ENCODE results near the gene GBF1.
A peak's percentile ranks its signal among the peaks of the same experiment; 100 is the strongest.
"Not testable (repeated sequence)": the region's sequence is repeated elsewhere in the genome, so short reads cannot be mapped to it uniquely, and the experiment has no call there.

The GBF1 gene

GRCh38 chr10:102245932-102246251 is 560 bp downstream of the GBF1 start:
- peaks cover 16% of the 10 kb centered on the region for H3K27me3 Mint-ChIP-seq
- peaks cover 42% of the 10 kb centered on the region for H3K4me1 Mint-ChIP-seq
- H3K4me3 Mint-ChIP-seq = peak overlapping the region; percentile 98
- ATAC-seq = no peak
- peak overlapping the region; percentile 88 for H3K27ac Mint-ChIP-seq
- no peaks in the 10 kb centered on the region for H3K9me3 Mint-ChIP-seq
- H3K36me3 Mint-ChIP-seq = peaks cover 7% of the 10 kb centered on the region

GRCh38 chr10:102246261-102246660 is 929 bp downstream of the GBF1 start:
- Mint-ChIP-seq H3K27me3 (peaks cover 12% of the 10 kb centered on the region), H3K9me3 (no peaks in the 10 kb centered on the region), H3K4me1 (peaks cover 38% of the 10 kb centered on the region), H3K36me3 (peaks cover 7% of the 10 kb centered on the region), H3K27ac (peak overlapping the region; percentile 88), H3K4me3 (peak overlapping the region; percentile 98)
- no peak for ATAC-seq

DNA sequence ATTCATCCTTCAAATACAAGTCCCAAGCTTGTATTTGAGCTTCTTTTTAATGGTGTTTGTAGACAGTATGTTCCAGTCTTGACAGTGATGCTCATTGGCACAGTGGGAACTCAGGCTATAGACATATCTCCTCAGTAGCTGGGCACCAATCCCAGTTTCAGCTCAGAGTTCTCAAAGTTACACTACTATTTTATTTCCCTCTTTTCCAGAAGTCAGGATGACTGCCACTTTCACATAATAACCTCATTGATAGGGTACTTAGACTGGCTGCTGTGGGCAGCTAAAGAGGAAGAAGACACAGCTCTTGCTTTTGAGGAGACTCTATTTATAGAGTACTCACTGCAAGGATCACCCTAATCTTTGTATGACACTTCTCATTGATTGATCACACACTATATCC is 2.4 kb downstream of the GBF1 start:
- no peak for ATAC-seq
- Mint-ChIP-seq H3K36me3 (peaks cover 7% of the 10 kb centered on the region), H3K9me3 (no peaks in the 10 kb centered on the region), H3K4me1 (peaks cover 30% of the 10 kb centered on the region), H3K4me3 (peak overlapping the region; percentile 41), H3K27ac (peak overlapping the region; percentile 61), H3K27me3 (no peaks in the 10 kb centered on the region)

DNA sequence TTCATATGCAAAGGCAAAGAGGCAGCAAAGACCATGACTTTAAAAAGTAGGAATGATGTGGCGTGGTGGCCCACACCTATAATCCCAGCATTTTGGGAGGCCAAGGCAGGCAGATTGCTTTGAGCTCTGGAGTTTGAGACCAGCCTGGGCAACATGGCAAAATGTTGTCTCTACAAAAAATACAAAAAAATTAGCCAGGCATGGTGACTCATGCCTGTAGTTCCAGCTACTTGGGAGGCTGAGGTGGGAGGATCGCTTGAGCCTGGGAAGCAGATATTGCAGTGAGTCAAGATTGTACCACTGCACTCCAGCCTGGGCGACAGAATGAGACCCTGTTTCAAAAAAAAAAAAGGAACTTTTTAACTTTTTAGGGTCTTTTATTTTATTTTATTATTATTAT is 7.2 kb downstream of the GBF1 start:
- H3K27ac Mint-ChIP-seq, H3K36me3 Mint-ChIP-seq, H3K4me3 Mint-ChIP-seq, H3K27me3 Mint-ChIP-seq, ATAC-seq, H3K9me3 Mint-ChIP-seq: not testable (repeated sequence)
- peaks cover 17% of the 10 kb centered on the region for H3K4me1 Mint-ChIP-seq

DNA sequence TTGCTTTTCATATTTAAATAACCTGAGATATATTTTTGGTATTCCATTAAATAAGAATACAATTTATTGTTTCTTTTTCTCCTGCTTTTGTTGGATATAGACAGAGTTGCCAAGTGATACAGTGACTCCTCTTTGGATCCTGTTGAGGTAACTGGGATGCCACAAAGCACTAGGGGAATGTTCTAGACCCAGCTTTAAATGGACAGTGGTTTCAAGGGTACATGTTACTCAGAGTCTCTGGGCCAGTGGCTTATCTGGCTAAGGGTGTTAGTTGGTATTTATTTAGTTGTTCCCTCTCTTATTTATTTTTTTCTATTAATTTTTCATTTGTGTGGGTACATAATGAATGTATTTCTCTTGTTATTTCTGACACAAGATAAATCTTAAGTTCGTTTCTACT is 9.1 kb downstream of the GBF1 start:
- Mint-ChIP-seq H3K4me1 (peaks cover 9% of the 10 kb centered on the region), H3K27me3 (no peaks in the 10 kb centered on the region), H3K4me3 (no peak overlapping the region), H3K36me3 (peaks cover 2% of the 10 kb centered on the region), H3K9me3 (no peaks in the 10 kb centered on the region), H3K27ac (no peak overlapping the region)
- no peak for ATAC-seq

DNA sequence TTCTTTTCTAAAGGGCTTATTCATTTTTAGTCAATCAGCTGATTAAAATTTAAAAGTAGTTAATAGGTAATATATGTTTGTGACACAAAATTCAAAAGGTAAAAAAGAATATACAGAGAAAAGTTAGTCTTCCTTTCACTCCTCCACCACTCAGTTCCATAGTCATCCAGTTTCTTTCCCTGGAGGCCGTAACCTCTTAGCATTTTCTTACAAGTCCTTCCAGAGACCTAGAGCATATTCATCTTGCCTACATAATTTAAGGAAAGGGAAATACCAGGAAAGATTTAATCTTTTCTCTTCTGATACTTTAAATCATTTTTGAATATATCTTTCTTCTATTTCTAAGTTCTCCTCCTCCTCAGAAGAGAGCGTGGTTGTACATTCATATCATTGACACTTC is 10.1 kb downstream of the GBF1 start:
- Mint-ChIP-seq H3K27me3 (no peaks in the 10 kb centered on the region), H3K36me3 (peaks cover 9% of the 10 kb centered on the region), H3K27ac (no peak overlapping the region), H3K4me1 (peaks cover 9% of the 10 kb centered on the region), H3K4me3 (no peak overlapping the region), H3K9me3 (no peaks in the 10 kb centered on the region)
- no peak for ATAC-seq

- Mint-ChIP-seq H3K4me1 (peaks cover 13% of the 10 kb centered on the region), H3K36me3 (peaks cover 47% of the 10 kb centered on the region), H3K27me3 (no peaks in the 10 kb centered on the region), H3K9me3 (no peaks in the 10 kb centered on the region), H3K4me3 (no peak overlapping the region), H3K27ac (no peak overlapping the region)
- no peak for ATAC-seq
Observed at GRCh38 chr10:102261196-102261595, 15.9 kb downstream of the GBF1 start.

DNA sequence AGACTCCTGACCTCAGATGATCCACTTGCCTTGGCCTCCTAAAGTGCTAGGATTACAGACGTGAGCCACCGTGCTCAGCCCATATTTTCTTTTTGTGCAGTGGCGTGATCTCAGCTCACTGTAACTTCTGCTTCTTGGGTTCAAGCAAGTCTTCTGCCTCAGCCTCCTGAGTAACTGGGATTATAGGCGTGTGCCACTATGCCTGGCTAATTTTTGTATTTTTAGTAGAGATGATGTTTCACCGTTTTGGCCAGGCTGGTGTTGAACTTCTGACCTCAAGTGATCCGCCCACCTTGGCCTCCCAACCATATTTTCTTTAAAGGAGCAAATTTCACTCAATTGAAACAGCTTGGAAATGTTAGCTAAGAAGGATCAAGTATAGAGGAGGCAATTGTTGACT is 16.5 kb downstream of the GBF1 start:
- Mint-ChIP-seq H3K27me3 (no peaks in the 10 kb centered on the region), H3K4me1 (peaks cover 13% of the 10 kb centered on the region), H3K9me3 (no peaks in the 10 kb centered on the region), H3K36me3 (peaks cover 47% of the 10 kb centered on the region), H3K27ac (no peak overlapping the region), H3K4me3 (no peak overlapping the region)
- no peak for ATAC-seq

DNA sequence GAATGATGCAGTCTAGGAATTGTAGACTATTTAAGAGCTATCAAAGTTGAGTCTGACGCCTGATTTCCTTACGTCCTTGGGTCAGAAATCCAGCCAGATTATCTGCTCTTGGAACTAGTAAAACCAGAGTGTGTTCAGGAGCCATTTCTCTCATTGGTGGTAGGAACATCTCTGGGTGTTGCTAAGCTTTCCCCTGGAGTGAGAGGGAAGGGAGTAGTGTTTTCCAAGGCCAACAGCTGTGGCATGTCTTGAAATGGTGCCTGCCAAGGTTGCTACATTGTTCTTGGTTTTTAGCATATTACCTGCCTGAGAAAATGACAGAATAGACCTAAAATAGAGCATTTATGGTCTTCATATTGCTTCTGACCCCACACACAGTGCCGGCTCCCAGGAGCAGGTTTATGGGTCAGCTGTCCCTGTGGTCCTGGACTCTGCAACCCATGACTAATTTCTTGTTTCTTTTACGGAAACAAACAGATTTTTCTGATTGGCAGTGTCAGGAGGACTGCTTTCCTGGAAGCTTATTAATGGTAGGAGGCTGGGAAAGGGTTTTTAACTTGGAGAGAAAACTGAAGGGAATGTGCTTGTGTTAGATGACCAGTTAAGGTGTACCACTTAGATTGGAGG is 17.5 kb downstream of the GBF1 start:
- Mint-ChIP-seq H3K27me3 (no peaks in the 10 kb centered on the region), H3K27ac (no peak overlapping the region), H3K4me3 (no peak overlapping the region), H3K4me1 (peaks cover 21% of the 10 kb centered on the region), H3K36me3 (peaks cover 47% of the 10 kb centered on the region), H3K9me3 (no peaks in the 10 kb centered on the region)
- ATAC-seq = no peak

DNA sequence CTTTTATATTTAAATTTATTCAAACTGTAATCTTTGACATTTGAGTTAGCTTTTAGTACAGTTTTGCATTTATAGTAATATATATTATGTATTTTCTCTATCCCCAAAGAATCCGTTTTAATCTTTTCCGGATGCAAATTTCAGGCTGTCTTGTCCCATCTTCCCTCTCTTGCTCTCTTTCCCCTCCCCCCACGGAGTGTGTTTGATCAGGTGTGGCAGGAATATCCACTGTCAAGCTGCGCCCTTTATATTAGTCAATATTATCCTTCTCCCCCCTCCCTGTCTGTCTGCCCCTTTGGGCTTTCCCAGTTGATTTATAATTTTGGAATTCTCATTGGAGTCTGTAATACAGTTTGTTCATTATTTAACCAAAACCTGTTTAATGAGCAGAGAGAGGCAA is 19.0 kb downstream of the GBF1 start:
- no peak for ATAC-seq
- Mint-ChIP-seq H3K4me3 (no peak overlapping the region), H3K36me3 (peaks cover 54% of the 10 kb centered on the region), H3K27me3 (no peaks in the 10 kb centered on the region), H3K9me3 (no peaks in the 10 kb centered on the region), H3K4me1 (peaks cover 36% of the 10 kb centered on the region), H3K27ac (no peak overlapping the region)

DNA sequence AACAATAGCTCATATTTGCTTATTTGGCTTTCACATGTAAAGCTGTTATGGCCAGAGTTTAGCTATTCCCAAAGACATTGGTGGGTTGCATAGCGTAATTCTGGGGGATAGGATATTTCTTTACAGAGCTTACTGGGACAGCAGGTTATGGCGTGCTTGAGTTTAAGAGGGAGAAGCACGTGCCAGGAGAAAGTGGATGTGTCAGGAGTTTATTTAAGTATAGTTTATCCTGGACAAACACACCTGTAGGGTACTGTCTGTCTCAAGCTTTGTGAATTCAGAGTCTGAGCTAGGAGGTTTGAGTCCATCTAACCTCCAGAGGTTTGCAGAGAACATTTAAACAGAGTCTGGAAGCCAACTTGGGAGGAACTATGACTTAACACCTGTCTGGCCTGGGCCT is 21.3 kb downstream of the GBF1 start:
- Mint-ChIP-seq H3K36me3 (peaks cover 41% of the 10 kb centered on the region), H3K27ac (no peak overlapping the region), H3K4me1 (peaks cover 38% of the 10 kb centered on the region), H3K9me3 (no peaks in the 10 kb centered on the region), H3K27me3 (no peaks in the 10 kb centered on the region), H3K4me3 (no peak overlapping the region)
- ATAC-seq = no peak

DNA sequence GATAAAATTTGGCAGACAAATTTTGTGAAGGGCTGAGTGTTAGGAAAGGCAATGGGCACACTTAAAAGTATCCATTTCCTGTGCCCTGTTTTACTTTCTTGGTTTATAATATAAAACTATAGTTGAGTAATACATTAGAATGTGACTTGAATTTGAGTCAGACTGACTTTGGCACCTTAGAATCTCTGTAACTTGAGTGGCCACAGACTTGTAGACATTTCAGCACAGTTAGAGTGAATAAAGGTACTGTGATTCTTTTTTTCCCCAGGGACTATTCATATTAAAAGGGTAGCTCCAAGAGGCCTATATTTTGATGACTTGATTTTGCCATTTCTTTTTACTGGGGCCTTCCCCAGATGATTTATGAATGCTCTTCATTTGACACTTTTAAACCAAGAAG is 22.4 kb downstream of the GBF1 start:
- Mint-ChIP-seq H3K9me3 (no peaks in the 10 kb centered on the region), H3K4me3 (no peak overlapping the region), H3K27ac (no peak overlapping the region), H3K4me1 (peaks cover 38% of the 10 kb centered on the region), H3K27me3 (no peaks in the 10 kb centered on the region), H3K36me3 (peaks cover 32% of the 10 kb centered on the region)
- ATAC-seq = no peak

- ATAC-seq = no peak
Observed at GRCh38 chr10:102268375-102268888, 23.1 kb downstream of the GBF1 start.

GRCh38 chr10:102269017-102269416 is 23.7 kb downstream of the GBF1 start:
- H3K4me1 Mint-ChIP-seq = peaks cover 38% of the 10 kb centered on the region
- no peak overlapping the region for H3K4me3 Mint-ChIP-seq
- no peak overlapping the region for H3K27ac Mint-ChIP-seq
- ATAC-seq = no peak
- no peaks in the 10 kb centered on the region for H3K27me3 Mint-ChIP-seq
- no peaks in the 10 kb centered on the region for H3K9me3 Mint-ChIP-seq
- H3K36me3 Mint-ChIP-seq = peaks cover 26% of the 10 kb centered on the region

More at GRCh38 chr10:102268375-102268888, 23.1 kb downstream of the GBF1 start:
- Mint-ChIP-seq H3K27me3 (no peaks in the 10 kb centered on the region), H3K4me1 (peaks cover 38% of the 10 kb centered on the region), H3K27ac (no peak overlapping the region), H3K9me3 (no peaks in the 10 kb centered on the region), H3K36me3 (peaks cover 26% of the 10 kb centered on the region), H3K4me3 (no peak overlapping the region)

DNA sequence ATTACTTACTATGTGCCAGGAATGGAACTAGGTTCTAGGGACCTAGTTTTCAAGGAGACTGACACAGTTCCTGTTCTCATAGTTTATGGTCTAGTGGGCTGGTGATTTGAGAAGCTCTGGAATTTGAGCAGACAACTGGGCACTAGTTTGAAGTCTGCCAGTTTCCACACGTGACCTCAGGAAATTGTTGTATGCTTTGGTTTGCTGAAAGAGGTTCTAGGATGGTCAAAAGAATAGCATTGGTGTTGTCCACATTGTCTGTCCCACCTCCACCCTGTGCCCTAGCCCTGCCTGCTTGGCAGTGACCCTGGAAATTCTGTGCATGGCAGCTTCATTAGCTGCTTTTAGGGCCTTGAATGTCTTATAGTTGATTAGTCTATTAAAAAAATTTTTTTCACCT is 28.7 kb downstream of the GBF1 start:
- peaks cover 5% of the 10 kb centered on the region for H3K36me3 Mint-ChIP-seq
- H3K4me3 Mint-ChIP-seq = no peak overlapping the region
- peaks cover 5% of the 10 kb centered on the region for H3K4me1 Mint-ChIP-seq
- no peaks in the 10 kb centered on the region for H3K27me3 Mint-ChIP-seq
- no peak for ATAC-seq
- H3K9me3 Mint-ChIP-seq = no peaks in the 10 kb centered on the region
- H3K27ac Mint-ChIP-seq = no peak overlapping the region

DNA sequence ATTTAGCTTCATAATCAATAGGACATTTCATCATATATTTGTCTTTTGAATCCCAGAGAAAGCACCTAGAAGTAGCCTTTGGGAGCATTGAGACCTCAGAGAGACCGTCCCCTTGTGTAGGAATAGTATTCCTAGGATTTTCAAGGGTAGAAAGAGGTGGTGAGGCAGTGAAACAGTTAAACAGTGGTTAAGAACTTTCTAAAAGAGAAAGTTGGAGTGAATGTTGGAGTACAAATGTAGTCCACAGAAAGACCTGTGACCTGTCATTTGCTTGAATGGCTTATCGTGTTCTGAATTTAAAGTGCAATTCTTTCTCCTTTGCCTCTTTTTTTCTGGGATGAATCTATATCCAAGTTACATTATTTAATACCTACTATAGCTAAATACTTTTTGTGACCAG is 30.0 kb downstream of the GBF1 start:
- H3K4me1 Mint-ChIP-seq = peaks cover 11% of the 10 kb centered on the region

DNA sequence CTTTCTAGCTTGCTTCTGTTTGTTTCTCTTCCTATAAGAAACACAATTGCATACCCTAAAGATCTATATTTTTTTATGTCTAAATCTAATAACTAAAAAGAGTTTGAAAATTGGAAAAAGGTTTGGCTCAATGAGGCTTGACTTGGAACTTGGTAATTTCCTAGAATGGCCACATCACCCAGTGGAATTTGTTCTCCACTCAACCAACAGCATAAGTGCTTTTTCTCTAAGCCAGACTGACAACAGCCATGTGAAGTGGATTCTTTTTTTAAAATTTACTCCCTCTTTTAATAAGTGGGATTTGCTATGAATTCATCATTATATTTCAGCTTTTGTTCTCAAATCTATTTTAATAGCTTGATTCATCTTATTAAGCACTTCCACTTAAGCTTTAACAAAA is 33.8 kb downstream of the GBF1 start:
- H3K27me3 Mint-ChIP-seq = no peaks in the 10 kb centered on the region
- no peaks in the 10 kb centered on the region for H3K9me3 Mint-ChIP-seq
- no peak for ATAC-seq
- no peak overlapping the region for H3K27ac Mint-ChIP-seq
- no peak overlapping the region for H3K4me3 Mint-ChIP-seq
- peaks cover 4% of the 10 kb centered on the region for H3K36me3 Mint-ChIP-seq
- H3K4me1 Mint-ChIP-seq = peaks cover 35% of the 10 kb centered on the region

More for the DNA sequence above, 30.0 kb downstream of the GBF1 start:
- no peaks in the 10 kb centered on the region for H3K9me3 Mint-ChIP-seq
- H3K27ac Mint-ChIP-seq = no peak overlapping the region
- no peaks in the 10 kb centered on the region for H3K36me3 Mint-ChIP-seq
- H3K27me3 Mint-ChIP-seq = no peaks in the 10 kb centered on the region
- no peak overlapping the region for H3K4me3 Mint-ChIP-seq
- ATAC-seq = no peak

All from stimulated activated memory B cell treated with anti-CD40 and anti-IgM and Interleukin-4, amounts not matched to agents 10 μg/mL and 1 μg/mL and 100 μg/mL, for 72 hours (primary cell).